HFFc6 (cell line): Measurements from ENCODE around the gene TP73. TPM values are rescaled to one million over a fixed set of nuclear protein-coding genes. Genes with fewer than 3 reads are reported as not detected.

ENCODE experiments used
- DNase-seq: peaks from one replicate; pipeline ENCODE4 v3.0.0-alpha.2; 2018
- H3K27ac Mint-ChIP-seq: 2 replicates; pipeline ENCODE4 v1.8.0; 2020; ENCODE audit warnings: mild to moderate bottlenecking, mixed read lengths
- H3K27me3 Mint-ChIP-seq: 2 replicates; pipeline ENCODE4 v1.8.0; 2021; ENCODE audit warnings: mild to moderate bottlenecking, moderate library complexity, mixed read lengths; ENCODE audit not compliant: insufficient read depth
- H3K36me3 Mint-ChIP-seq: 2 replicates; pipeline ENCODE4 v1.8.0; 2021; ENCODE audit warnings: low read depth, mixed read lengths
- H3K4me1 Mint-ChIP-seq: 2 replicates; pipeline ENCODE4 v1.8.0; 2020; ENCODE audit warnings: low read depth, mixed read lengths
- H3K4me3 Mint-ChIP-seq: 2 replicates; pipeline ENCODE4 v1.8.0; 2020; ENCODE audit warnings: mild to moderate bottlenecking, moderate library complexity, mixed read lengths
- H3K9me3 Mint-ChIP-seq: 2 replicates; pipeline ENCODE4 v1.8.0; 2020; ENCODE audit warnings: mild to moderate bottlenecking, mixed read lengths
- total RNA-seq, 6 experiments: library from RNA; stranded (reverse); fragmentation: NEBNext Ultra II Directional; extraction: Animal tissue kit (Norgen Biotek cat#: 25700); gene quantifications; 2 replicates in 1 of 6; 3 replicates in 5 of 6; pipeline ENCODE4 v1.2.3, GENCODE V29; 2021
- TF ChIP-seq, protein P1 (sequence below): fragments of 200-600 bp; sonication (generic); IDR thresholded peaks from 2 replicates; pipeline ENCODE4 v1.5.0; 2021; ENCODE audit warnings: antibody characterized with exemption, mild to moderate bottlenecking

Gene TP73
- total RNA-seq, 6 experiments from 2014 or later = not detected

DNA sequence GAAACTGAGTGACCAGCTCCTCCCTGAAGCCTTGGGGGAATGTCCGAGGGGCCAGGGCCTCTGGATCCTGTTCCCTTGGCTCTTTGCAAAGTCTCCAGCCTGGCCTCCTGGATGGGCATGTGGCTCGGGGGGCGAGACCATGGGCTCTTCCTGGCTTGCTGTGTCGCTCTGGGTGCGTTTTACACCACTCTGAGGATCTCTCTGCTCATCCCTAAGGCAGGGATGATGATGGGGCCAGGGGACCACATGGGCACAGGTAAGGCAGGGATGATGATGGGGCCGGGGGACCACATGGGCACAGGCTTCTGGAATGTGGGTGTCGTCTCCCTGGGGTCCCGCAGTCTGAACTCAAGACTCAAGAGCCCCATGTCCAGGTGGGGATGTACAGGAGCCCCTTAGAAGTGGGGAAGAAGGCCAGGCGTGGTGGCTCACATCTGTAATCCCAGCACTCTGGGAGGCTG lies 17.7 kb downstream of the TP73 start:
- Mint-ChIP-seq H3K36me3 (no peaks in the 10 kb centered on the region), H3K27me3 (peaks cover 23% of the 10 kb centered on the region), H3K4me1 (peaks cover 17% of the 10 kb centered on the region), H3K27ac (no peak overlapping the region), H3K4me3 (no peak overlapping the region), H3K9me3 (no peaks in the 10 kb centered on the region)
- TF ChIP-seq, protein P1, sequence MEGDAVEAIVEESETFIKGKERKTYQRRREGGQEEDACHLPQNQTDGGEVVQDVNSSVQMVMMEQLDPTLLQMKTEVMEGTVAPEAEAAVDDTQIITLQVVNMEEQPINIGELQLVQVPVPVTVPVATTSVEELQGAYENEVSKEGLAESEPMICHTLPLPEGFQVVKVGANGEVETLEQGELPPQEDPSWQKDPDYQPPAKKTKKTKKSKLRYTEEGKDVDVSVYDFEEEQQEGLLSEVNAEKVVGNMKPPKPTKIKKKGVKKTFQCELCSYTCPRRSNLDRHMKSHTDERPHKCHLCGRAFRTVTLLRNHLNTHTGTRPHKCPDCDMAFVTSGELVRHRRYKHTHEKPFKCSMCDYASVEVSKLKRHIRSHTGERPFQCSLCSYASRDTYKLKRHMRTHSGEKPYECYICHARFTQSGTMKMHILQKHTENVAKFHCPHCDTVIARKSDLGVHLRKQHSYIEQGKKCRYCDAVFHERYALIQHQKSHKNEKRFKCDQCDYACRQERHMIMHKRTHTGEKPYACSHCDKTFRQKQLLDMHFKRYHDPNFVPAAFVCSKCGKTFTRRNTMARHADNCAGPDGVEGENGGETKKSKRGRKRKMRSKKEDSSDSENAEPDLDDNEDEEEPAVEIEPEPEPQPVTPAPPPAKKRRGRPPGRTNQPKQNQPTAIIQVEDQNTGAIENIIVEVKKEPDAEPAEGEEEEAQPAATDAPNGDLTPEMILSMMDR = no peak
- no peak for DNase-seq

DNA sequence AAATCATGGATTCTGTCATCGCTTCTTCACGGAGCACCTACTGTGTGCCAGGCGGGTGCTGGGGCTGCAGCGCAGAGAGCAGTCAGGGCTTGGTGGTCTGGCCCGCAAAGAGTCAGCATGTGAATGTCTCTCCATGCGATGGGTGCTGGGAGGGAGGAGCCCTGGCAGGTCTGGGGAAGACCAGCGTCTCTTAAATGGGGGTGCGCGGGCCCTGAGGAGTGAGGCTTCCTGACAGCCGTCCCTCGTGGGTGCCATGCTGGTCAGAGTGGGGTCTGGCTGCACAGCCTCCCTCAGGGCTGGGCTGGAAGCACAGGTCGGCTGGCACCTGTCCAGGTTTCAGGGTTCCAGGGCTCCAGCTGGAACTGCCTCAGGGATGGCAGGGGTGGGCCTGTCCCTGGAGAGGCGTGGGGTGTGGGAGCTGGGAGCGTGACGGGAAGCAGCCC lies 18.5 kb downstream of the TP73 start:
- DNase-seq = no peak

DNA sequence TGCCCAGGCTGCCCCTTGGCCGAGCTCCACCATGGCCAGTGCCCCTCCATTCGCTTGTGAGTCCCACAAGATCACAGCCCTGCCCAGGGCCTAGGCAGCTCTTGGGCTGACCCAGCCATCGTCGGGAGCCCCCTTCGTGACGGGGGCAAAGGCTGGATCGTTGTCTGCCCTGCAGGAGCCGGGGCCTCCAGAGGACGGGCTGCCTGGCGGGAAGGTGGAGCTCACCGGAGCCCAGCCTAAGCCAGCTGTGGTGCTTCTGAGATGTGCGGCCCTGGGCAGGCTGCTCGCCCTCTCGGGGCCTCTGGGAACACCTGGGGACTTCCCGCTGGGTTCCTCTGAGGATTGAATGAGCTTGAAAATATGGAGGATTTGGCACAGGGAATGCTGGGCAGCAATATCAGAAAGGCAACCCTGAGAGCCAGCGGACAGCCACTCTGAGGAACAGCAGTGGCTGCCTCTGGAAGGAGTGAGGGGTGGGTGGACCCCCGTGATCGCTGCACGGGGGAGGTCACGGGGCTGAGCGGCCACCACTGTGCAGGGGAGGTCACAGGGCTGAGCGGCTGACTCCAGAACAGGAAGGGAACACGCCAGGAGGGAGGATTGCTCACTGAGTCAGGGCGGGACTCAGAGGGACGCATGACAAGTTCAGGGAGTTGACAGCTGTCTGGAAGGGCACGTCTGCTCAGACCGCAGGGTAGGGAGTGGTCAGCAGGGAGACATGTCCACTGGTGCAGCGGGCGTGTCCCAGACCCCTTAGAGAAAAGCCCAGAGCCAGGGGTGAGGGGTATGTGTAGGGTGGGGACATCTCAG lies 19.3 kb downstream of the TP73 start:
- no peak for DNase-seq
- TF ChIP-seq, protein P1 = no peak
- Mint-ChIP-seq H3K4me3 (no peak overlapping the region), H3K4me1 (peaks cover 11% of the 10 kb centered on the region), H3K27me3 (peaks cover 24% of the 10 kb centered on the region), H3K9me3 (no peaks in the 10 kb centered on the region), H3K27ac (no peak overlapping the region), H3K36me3 (no peaks in the 10 kb centered on the region)

More for the DNA sequence above, 18.5 kb downstream of the TP73 start:
- Mint-ChIP-seq H3K27me3 (peaks cover 25% of the 10 kb centered on the region), H3K9me3 (no peaks in the 10 kb centered on the region), H3K4me3 (no peak overlapping the region), H3K36me3 (no peaks in the 10 kb centered on the region), H3K27ac (no peak overlapping the region), H3K4me1 (peaks cover 17% of the 10 kb centered on the region)
- TF ChIP-seq, protein P1 = no peak

DNA sequence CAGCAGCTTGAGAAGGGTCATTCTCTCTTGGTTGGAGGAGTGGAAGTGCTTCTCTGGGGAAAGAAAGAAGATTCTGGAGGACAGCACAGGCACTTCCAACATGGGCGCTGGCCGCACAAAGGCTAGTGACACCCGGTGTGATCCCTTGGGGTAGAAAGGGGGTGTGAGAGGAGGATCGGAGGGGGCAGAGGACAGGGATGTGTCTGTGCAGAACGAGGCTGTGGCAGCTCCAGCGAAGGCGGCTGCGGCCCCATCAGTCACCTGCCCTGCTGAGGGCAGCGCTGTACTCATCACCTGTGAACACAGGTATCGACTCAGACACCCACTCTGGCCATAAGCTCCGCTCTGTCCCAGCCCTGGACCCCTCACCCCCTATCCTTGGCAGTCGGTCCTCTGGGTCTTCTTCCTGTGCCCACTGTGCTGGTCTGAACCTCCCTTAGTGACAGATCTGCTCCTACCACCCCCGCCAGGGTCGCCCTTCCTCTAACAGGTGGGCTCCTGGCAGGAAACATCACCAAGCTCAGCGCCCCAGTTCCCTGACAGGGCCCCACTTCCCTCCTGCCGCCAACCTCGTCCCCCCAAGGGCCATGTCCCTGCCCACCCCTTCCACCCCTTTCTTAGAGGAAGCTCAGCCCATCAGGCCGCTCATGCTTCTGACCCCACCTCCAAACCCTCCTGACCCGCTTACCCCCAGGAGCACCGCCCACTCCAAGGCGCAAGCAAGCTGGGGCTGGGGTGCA lies 20.1 kb downstream of the TP73 start:
- Mint-ChIP-seq H3K27me3 (peaks cover 24% of the 10 kb centered on the region), H3K27ac (no peak overlapping the region), H3K9me3 (no peaks in the 10 kb centered on the region), H3K4me3 (no peak overlapping the region), H3K4me1 (peaks cover 7% of the 10 kb centered on the region), H3K36me3 (no peaks in the 10 kb centered on the region)
- TF ChIP-seq, protein P1 = no peak
- no peak for DNase-seq

DNA sequence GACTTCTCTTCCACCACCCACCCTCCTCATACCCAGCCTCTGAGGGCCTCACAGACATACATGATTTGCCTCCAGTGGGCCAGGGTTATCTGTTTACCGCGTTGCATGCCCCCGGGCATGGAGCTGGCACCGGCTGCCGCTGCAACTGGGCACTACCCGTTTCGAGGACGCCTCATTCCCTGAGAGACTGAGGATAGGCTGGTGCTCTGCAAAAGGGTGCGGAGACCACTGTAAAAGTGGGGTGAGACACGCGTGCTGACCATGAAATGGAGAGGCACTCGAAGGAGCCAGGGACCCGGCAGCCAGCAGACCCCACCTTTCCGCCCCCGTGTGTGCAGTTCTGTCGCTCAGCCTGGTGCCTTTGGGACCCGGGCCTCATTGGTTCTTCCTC lies 20.6 kb downstream of the TP73 start:
- H3K4me1 Mint-ChIP-seq = peaks cover 7% of the 10 kb centered on the region
- DNase-seq = no peak
- H3K36me3 Mint-ChIP-seq = no peaks in the 10 kb centered on the region
- no peak overlapping the region for H3K4me3 Mint-ChIP-seq
- H3K27me3 Mint-ChIP-seq = peaks cover 24% of the 10 kb centered on the region
- H3K27ac Mint-ChIP-seq = no peak overlapping the region
- H3K9me3 Mint-ChIP-seq = no peaks in the 10 kb centered on the region
- TF ChIP-seq, protein P1 = no peak
